GM18507 (cell line): ENCODE results near the gene TMEM151B.
A peak's percentile ranks its signal among the peaks of the same experiment; 100 is the strongest.

Source experiments
- DNase-seq: peaks from one replicate; pipeline ENCODE4 v3.0.0; 2011; ENCODE audit warnings: low read depth; ENCODE audit not compliant: insufficient read length; ENCODE audit errors: extremely low spot score
- FAIRE-seq: peaks from 2 replicates; lab custom pipeline; 2011; peaks lifted over from hg19 to GRCh38; lab: Jason Lieb, UNC

The TMEM151B gene

DNA sequence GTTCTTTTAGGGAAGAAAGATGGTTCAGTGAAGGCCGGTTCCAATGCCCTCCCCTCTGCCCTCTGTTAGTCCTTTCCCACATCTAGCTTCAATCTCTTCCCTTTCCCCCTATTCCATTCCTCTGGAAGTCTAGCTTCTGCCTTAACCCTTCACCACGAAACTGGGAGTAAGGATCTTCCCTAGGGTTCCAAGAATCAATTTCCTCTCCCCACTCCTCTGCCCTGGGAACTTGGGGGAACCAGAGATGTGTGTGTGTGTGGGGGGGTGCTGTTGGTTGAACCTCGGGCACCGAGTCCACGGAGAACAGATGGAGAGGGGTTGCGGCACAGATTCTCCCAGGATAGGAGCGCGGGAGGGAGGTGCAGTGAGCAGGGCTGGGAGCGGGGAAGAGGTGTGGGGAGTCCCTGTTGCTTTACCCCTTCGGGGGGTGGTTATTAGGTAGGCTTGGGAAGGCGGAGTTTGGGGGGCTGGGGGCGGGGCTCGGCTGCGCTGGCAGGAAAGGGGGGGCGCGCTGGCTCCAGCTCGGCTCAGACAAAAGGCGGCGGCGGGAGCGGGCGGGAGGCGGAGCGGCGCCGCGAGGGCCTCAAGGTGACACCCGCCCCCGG is at the start of gene TMEM151B:
Gene TMEM151B (plus strand): TSS at position 530 of the 605 bp plus-strand sequence. CDS start 293 bp downstream, outside the sequence.
- no peak for FAIRE-seq
- no peak for DNase-seq

DNA sequence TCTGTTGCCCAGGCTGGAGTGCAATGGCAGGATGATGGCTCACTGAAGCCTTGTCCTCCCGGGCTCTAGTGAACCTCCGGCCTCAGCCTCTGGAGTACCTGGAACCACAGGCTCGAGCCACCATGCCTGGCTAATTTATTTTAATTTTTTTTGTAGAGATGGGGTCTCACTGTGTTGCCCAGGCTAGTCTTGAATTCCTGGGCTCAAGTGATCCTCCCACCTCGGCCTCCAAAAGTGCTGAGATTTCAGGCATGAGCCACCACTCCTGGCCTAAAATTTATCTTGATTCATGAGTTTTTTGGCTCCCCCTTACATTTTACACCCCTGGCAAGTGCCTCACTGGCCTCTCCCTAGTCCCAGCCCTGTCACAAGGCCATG is 49.3 kb upstream of the TMEM151B start:
- DNase-seq, result no peak
- FAIRE-seq, result no peak

DNA sequence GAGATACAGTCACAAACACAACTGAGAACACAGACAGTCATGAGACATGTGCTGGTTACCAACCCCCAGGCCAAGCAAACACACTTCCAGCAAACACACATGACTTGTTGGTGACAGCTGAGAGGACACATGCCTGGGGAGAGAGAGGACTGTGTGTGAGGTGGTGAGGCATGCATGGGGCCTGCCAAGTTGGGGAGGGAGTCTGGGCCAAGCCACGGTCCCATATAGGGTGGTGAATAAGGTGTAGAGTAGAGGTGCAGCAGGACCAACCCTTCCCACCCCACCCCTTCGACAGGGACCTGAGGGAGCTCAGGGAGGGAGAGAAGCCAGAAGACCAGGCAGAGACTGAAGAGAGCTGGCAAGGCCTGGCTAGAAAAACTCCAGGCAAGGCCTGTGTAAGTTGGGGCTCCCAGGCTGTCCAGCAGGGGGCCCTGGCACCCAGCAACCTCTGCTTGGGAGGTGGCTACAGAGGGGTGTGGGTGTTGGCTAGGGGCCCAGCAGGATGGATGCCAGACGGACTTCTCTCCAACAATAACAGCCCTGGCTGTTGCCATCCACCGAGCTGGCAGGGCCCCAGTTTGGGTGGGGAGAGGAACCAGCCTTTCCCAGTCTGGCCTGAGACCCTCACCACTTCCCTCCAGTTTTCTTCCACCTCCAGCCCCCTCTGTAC is 48.8 kb upstream of the TMEM151B start:
- FAIRE-seq, result peak; percentile 54
- DNase-seq, result peak; percentile 46

DNA sequence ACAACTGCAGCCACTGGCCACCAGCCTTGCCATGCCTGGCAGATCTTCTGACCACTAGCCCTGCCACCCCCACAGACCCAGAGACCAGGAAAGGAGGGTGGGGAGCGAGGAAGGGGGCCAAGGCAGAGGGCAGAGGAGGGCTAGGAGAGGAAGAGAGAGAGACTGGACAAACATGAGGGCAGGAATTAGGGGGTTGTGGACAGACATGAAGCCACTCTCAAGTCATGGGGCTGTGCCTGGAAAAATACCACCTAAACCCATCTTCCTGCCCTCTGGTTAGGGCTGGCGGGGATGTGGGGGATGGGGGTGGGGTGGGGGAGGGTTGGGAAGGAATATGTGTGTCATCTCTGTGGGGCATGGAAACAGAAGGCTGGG is 48.3 kb upstream of the TMEM151B start:
- FAIRE-seq (no peak), DNase-seq (no peak)

DNA sequence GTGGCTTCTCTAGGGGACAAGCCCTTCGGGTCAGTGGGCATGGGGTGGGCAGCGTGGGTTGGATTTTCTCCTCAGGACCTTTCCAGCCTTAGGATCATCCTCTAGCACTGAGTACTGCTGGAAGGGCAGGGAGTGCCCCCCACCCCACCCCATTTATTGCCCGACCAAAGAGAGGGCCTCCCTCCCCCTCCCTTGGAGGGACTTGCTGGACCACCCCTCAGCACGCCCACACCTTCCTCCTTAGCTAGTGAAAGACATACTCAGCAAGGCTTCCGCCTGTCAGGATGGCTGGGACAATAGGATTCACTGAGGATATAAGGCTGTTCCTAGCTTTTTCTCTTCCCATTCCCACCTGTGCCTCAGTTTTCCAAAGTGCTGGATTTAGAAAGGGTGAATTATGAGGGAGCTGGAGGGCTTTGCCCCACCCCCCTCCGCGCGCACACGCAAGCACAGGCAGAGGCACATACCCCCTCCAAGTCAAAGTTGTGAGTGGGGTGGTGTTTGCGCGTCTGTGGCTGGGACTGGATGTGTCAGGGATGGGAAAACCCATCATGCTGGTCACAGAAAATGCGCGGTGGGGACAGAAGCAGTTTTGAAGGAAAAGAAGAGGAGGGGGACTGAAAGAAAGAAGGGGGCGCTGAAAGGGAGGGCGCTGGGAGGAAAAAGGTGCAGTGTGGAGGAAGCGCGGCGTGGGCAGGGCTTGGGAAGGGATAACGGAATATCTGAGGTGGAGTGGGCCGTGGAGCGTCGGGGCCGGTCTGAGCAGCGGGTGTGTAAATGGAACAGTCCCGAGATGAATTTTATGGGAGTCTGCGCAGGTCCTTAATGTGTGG is 47.5 kb upstream of the TMEM151B start:
- FAIRE-seq (no peak), DNase-seq (no peak)

DNA sequence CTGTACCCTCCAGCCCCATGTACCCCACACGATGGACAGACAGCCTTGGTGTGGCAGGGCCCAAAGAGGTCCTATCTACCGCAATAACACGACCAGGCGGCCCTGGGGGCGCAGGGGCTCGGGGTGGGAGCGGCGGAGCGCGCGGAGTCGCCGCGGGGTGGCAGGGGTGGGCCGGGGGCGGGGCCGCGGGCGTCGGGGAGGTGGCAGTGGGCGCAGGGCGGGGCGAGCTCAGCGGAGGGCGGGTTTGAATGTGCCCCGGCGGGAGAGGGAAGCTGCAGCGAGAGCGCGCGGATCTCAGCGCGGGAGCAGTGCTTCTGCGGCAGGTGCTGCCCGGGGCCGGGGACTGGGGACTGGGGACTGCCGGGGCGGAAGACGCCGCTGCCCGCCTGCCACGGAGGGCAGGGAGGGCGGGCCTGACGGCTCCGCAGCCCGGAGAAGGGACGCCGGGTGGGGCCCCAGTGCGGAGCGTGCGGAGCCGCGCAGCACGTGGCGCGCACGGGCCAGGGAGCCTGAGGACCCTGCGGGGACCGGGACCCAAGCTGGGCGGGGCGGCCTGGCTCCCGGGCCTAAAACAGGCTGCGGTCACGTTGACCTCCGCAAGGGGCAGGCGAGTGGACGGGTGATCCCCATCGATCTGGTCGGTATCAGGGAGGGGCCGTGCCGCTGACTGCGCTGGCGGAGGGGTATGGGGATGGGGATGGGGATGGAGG is 46.8 kb upstream of the TMEM151B start, which contains the start of gene SLC29A1:
Gene SLC29A1 (plus strand): TSS at position 277 of the 710 bp plus-strand sequence. CDS start 3,719 bp downstream, outside the sequence.
- FAIRE-seq, result no peak
- DNase-seq, result peak; percentile 86

DNA sequence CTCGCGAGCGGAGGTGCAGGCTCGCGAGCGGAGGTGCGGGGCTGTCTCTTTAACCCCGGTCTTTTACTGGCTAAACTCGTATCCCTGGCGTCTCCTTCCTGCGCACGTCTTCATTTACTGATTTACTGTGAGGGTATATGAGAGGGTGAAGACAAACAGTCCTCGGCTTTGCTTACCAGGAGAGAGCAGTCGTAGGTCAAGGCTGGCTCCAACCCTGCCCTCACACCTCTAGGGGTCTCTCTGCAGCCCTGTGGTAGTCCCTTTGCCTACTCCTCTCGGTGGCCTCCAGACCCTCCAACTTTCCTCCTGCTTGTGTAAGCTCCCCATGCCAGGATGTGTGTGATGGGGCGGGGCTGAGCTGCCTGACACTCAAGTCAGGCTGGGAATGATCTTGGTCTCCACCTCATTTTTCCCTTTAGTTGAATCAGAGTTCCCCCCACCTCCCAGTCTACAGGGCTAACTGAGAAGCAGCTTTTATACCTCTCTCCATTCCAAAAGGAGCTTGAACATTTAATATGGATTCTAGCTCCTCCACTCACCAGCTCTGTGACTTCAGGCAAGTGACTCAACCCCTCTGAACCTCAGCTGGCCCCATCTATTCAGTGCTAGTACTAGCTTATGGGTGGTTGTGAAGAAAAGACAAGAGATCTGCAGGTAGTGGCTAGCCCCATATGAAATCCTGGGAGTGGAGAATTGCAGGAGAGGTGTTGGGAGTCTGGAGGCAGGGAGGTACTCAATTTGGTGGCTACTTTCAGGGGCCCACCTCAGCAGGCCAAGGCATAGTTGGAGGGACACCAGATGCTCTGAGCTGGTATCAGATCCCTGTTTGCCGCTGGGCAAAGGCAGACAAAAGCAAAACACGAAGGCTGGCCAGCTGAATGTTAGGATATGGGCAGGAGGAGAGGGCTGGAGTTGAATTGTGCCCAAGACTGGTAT is 46.0 kb upstream of the TMEM151B start:
- FAIRE-seq (peak; percentile 42), DNase-seq (no peak)

DNA sequence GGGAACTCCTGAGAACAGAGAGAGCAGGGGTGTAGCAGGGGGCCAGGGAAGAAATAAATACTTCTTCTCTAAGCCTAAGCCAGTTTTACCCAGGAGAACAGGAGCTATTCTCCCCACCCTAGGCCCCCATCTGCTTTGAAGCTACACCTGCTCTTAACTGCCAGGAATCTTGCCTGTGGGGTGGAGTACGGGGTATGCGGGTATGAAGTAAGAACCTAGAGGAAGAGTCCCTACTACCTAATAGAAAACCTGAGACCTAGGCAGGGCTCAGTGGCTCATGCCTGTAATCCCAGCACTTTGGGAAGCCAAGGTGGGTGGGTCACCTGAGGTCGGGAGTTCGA is 45.3 kb upstream of the TMEM151B start:
- no peak for DNase-seq
- no peak for FAIRE-seq

DNA sequence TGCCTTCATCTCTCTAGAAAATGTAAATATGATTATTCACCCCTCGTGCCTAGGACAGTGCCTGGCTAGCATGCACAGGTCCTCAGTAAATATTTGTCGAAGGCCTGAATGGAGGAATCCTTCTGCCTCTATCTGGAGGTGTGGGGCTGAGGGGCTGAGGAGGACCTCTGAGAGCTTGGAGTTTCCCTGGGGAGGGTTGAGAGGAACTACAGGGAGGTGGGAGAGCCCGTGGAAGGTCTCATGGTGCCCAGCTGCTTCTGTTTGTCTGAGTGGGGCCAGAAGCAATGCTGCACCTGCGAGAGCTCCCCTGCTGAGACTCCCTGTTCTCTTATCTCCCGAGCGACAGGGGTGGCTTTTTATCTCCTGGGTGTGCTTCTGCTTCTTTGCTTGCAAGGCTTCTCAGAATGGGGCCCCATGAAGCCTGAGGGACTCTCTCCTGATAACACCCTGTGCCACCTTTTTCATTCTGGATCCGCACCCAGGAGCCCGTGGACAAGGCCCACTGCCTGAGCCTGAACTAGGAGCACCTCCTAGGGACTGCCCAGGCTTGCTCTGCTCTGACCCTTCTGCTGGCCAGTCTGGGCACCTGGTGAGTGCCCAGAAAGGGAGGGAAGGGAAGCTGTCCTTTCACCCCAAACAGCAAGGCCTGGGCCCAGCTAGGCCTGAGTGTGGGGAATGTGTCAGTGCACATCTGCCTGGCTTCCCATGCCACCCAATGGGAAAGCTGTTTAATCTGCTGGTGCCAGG is 44.5 kb upstream of the TMEM151B start:
- DNase-seq, result no peak
- FAIRE-seq, result no peak

DNA sequence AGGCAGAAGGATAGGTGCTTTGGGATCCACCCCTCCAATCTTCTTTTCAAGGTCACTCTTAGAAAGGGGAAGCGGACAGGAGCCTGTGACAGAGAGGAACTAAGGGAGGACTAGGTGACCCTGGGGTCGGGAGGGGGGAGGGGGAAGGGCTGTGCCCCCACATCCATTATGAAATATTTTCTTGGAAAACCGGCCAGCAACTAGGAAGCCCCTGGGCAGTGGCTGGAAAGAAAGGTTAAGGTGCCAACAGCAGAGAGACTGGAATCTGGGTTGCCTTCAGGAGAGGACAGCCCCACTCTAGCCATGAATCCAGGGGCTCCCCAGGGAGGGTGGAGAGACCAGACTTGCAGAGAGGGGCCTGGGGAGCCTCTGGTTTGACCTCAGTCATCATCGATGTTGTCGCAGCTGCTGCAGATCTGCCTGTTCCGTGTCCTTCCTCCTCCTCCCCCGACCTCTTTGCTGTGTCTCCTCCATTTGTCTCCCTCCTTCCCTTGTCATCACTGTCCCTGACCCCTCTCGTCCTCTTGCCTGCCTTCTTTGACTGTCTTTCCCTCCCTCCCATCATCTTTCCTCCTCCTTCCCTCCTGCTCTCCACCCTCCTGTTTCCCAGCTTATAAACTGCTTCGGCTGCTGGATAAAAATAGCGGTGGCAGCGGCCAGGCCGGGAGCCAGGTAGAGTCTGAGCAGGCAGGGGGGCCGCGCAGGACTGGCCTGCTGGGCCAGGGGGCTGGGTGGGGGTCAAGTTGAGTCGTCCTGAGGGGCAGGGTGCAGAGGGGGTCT is 43.7 kb upstream of the TMEM151B start:
- FAIRE-seq (no peak), DNase-seq (no peak)

DNA sequence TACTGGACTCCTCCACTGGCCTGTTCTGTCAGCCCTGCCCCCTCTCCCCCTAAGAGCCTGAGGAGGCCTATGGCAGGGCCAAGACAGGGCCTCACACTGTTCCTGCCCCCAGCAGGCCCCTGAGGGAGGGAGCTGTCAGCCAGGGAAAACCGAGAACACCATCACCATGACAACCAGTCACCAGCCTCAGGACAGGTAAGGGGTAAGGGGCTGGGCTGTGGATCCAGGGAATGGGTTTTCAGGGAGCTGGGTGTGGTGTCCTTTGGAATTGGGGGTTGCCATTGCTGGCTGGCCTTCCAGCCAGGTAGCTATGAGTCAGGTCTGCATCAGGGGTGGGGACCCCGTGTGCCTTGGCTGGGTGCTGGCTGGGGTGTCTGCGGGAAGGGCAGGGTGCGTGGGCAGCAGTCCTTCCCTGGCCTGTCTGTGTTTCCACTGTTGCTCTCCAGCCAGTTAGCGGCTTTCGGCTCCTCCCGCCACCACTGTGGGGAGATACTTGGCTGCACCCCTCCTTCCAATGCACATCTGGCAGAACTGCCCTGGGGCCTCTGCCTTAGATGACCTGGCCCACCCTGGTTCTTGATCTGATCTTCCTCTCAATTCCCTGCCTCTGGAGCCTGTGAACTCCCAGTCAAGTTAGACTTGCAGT is 43.0 kb upstream of the TMEM151B start:
- FAIRE-seq, result no peak

DNA sequence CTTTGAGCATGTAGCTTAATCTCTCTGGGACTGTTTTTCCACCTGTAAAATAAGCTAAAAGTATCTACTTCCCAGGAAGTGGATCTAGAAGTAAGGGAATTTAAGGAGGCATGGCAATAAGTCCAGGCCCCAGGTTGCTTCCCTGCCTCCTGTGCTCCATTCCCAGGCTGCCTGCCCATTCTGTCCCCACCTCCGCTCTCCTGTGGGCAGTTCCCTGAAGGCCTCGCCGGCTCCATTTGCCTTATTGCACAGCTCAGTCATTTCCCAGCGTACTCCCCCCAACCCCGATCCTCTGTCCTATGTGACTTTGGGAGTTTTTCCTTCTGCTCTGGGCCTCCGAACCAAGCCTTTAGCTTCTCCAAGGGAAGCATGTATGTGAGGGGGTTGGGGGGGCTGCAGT is 42.2 kb upstream of the TMEM151B start:
- FAIRE-seq (no peak), DNase-seq (no peak)

More for the DNA sequence above, 43.0 kb upstream of the TMEM151B start:
- DNase-seq, result no peak

DNA sequence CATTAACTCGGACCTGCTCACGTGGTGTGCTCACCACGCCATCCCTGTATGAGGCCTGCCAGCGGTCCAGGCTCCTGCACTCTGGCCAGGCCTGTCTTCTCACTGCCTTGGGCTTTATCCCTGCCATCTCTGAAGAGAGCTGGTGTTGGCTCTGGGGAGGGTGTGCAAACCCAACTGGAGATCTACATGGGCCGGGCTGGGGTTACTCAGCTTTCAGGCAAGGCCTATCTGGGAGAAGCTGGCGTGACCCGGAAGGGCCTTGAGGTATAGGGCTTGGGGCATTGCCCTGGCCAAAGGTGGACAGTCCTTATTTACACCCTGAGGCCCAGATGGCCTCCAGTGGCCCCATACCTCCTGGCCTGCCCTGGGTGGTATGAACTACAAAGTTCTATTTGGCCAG is 41.8 kb upstream of the TMEM151B start:
- DNase-seq, result no peak
- no peak for FAIRE-seq

DNA sequence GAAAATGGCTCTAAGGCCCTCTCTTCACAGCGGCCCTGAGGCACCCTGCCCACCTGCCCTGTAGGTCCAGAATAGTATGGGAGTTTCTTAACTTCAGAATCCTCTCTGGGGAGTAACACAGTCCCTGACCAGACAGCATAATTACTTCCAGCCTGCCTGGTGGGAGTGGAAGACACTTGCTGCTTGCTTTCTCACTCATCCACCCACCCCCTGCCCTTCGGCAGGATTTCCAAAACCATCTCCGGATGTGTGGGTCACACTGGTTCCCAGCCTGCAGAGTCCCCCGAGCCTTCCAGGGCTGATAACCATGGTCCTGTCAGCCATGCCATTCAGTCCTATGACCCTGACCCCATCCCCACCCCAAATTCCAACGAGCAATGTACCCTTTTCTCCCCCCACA is 41.4 kb upstream of the TMEM151B start:
- no peak for FAIRE-seq
- DNase-seq, result no peak

DNA sequence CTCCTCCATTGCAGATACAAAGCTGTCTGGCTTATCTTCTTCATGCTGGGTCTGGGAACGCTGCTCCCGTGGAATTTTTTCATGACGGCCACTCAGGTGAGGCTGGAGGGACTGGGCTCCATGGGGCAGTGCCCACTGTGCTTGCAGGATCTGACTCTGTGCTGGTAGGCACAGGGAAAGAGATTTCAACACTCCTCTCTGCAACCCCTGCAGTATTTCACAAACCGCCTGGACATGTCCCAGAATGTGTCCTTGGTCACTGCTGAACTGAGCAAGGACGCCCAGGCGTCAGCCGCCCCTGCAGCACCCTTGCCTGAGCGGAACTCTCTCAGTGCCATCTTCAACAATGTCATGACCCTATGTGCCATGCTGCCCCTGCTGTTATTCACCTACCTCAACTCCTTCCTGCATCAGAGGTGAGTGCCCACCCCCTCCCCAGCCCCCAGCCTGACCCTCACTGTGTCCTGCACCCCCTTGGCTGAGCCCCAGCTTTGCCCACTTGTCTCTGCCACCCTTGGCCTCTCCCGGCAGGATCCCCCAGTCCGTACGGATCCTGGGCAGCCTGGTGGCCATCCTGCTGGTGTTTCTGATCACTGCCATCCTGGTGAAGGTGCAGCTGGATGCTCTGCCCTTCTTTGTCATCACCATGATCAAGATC is 40.7 kb upstream of the TMEM151B start:
- DNase-seq, result no peak
- no peak for FAIRE-seq

DNA sequence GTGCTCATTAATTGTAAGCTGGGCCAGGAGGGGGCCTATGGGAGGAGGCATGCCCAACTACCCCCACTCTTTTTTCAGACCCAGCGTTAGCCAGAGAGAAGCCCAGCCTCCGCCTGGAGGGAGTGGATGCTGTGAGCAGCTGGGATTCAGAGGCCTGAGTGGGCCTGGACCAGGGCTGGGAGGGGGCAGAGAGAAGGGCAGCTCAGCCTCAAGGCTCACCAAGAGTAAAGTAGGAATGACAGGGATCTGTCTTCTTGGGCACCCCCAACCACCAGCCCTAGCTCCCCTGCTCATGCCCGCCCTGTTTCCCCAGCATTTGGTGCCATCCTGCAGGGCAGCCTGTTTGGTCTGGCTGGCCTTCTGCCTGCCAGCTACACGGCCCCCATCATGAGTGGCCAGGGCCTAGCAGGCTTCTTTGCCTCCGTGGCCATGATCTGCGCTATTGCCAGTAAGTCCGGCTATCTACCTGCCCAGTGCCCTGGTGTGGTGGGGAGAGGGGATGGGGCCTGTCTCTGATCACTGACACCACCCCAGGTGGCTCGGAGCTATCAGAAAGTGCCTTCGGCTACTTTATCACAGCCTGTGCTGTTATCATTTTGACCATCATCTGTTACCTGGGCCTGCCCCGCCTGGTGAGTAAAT is 40.1 kb upstream of the TMEM151B start:
- no peak for FAIRE-seq
- DNase-seq, result no peak
